AG08395 (cell line): ENCODE results near the gene SMIM1.

Experiments used
- DNase-seq: peaks from one replicate; pipeline ENCODE4 v3.0.0; 2012; ENCODE audit warnings: mixed read lengths, low spot score

Gene SMIM1

DNA sequence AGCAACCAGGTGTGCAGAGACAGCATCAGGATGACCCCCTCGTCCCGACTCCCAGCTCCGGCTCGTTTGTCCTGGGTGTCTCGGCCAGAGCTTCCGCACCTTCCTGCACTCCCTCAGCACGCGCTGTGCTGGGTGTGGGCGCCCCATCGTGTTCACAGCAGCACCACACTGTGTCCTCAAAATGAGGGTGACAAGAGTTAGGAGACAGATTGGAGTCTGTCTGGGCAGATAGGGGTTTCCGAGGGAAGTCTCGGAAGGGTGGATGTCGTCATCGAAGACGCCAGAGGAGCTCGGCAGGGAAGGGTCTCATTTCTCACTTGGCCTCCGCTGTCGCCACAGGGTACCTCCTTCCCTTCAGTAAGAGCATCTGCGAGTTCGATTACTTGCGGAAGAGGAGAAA, 16.2 kb upstream of the SMIM1 start:
- no peak for DNase-seq

GRCh38 chr1:3759164-3759563, 13.4 kb upstream of the SMIM1 start:
- DNase-seq, result no peak

GRCh38 chr1:3759796-3760195, 12.8 kb upstream of the SMIM1 start:
- no peak for DNase-seq

- no peak for DNase-seq
Measured at GRCh38 chr1:3761296-3762010, 11.1 kb upstream of the SMIM1 start.

DNA sequence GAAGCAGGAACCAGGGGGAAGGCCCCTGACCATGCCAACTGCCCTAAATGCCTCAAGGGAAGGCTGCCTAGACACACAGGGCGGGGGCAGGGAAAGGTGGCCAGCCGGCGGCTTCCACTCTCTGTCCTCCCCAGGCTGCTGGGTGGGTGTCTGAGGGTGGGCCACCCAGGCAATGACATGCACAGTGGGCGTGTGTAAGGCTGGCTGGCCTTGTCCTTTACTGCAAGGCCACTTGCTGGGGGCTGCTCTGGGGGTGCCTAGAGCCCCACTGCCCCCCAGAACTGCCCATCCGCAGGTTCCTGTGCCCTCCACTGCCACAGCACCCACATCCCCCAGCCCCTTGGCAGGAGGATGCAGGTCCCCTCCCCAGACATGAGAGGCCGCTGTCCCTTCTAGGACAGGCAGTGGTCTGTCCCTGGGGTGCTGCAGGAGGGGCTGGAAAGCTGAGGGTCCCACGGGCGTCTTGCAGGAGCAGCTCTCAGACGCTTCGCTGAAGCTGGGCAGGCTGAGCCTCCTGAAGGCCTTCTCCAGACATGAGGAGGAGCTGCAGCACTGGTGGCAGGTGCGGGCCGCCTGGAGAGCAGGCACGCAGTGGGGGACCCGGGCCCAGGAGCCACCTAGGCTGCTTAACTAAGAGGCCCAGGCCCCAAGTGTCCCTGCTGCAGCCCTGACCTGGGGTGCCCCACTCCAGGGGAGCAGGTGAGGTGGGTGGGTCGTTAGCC, 10.2 kb upstream of the SMIM1 start:
- no peak for DNase-seq

DNA sequence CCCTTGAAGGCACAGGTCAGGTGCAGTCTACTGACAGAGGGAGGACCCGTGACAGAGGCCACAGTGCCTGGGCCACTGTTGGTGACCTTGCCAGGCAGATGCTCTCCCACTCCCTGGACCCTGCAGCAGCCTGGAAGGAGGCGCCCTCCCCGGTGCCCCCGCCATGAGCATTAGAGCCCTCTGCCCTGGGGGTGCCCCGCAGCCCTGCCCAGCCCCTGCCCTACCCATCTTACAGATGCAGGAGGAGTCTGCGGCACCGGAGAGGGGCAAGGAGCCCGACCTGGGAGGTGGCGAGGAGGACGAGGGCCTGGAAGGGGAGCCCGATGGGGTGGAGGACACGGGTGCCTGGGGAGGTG, 9.7 kb upstream of the SMIM1 start:
- DNase-seq, result no peak

- no peak for DNase-seq
Measured at GRCh38 chr1:3763351-3764125, 9.0 kb upstream of the SMIM1 start.

DNA sequence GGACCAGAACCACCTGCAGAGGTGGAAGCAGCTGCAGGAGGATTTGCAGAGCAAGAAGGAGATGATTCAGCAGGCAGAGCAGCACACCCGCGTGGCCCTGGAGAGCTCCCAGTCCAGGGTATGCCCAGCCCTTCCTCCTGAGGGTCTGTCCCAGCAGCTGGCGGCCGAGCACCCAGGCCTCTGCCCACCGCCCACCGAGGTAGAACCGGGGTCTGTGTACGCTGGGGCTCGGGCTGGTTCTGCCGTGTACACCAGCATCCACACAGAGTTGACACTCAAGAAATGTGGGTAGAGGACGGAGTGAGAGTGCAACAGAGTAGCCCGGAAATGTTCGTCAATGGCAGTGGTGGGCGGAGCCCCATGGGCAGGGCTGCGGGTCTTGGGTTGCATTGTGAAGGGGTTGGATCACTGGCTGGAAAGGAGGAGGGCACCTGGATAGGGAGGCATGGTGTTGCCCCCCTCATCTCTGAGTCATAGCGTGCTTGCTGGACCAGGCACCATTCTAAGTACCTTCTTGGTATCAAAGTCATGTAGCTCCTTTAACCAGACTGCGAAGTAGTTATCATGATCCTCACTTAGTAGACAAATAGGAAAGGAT, 5.1 kb upstream of the SMIM1 start:
- no peak for DNase-seq

DNA sequence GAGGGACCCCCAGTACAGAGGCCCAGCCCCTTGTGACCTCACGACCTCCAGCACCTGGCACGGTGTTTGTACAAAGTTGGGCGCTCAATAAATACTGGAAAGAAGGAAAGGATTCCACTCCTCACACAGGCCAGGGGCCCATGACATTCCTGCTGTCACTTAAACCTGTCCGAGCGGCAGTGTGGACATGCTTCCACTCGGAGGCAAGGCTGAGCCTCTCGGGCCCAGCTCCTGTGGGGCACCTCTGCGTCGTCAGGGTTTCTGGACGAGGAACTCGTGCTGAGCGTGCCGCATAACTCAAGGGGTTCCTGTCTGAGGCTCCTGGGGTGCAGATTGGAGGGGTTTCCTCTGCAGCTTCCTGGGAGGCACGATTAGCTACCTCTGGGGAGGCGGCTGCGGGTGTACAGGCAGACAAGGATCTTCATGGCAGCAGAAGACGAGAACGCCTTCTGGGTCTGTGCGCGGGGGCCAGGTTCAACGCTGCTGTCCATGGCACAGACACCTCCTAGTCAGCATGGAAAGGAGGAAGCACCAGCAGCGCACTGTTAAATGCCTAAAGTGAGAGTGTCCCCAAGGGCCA, 3.6 kb upstream of the SMIM1 start:
- DNase-seq, result no peak

DNA sequence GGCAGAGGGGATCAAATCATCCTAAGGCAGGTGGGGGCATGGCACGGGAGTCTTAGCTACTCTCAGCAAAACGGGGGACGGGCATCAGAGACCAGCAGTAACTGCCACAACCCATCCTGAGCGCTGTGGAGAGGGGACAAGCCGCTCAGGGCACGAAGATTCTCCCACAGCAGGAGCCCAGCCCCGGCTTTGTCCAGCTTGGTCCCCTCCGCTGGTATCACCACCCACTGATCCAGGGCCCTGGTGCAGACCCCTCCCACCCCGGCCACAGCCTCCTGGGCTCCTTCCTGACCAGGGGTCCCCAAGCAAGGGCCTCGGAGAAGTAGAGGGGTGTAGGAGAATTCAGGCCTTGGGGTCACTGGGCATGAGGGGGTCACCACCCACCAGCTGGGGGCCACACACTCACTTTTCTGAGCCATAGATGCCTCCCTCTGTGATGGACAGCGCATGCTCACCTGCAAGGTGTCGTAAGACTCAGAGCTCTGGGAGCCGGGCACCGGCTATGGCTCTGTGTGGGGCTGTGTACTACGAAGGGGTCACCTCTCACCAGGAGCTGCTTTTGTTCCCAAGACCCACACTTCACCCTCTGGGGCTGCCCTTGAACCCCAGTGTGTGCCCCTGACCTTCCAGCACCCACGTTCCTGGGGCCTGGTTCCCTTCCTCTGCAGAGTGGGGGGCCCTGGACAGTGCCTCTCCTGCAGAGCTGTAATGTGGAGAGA, 2.3 kb upstream of the SMIM1 start:
- DNase-seq, result no peak

DNA sequence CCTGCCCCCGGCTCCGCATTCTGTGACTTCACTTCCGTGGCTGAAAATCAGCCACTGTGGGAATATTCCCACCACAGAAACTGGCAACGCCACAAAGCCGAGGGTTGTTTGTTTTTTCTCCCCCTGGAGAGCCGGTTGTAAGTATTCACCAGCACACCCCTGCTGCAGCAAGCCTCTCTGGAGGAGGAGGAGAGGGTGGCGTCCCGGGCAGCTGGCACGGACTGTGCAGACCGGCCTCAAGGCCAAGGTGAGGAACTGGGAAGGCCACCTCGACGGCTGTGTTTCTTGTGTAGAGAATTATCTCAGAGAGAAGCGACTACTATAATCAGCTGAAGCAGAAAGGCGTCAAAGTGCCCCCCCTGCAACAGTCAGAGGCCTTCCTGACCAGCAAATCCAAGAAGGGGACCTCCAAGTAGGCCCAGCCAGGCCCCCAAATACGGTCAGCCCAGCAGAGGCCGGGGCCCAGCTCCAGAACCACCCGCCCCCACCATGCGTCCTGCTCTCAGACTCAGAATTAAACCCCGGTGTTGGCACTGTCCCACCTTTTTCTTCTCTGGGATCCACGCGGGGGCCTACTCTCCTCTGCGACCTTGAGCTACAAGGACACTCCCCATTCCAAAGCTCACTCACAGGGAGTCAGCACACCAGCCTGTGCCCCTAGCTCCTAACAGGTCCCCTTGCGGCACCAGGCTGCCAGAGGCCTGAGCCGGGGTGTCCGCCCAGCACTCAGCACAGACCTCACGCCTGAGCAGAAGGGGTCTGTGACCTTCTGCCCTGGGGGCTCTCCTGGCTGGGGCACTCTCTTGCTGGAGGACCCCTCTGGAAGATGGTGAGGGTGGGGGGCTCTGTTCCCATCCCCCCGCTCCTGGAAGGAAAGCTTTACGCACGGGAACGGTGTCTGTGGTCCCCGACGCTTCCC, 1.2 kb upstream of the SMIM1 start:
- DNase-seq, result no peak

- DNase-seq, result peak; percentile 93
Measured at GRCh38 chr1:3772027-3772714, 378 bp upstream of the SMIM1 start.

DNA sequence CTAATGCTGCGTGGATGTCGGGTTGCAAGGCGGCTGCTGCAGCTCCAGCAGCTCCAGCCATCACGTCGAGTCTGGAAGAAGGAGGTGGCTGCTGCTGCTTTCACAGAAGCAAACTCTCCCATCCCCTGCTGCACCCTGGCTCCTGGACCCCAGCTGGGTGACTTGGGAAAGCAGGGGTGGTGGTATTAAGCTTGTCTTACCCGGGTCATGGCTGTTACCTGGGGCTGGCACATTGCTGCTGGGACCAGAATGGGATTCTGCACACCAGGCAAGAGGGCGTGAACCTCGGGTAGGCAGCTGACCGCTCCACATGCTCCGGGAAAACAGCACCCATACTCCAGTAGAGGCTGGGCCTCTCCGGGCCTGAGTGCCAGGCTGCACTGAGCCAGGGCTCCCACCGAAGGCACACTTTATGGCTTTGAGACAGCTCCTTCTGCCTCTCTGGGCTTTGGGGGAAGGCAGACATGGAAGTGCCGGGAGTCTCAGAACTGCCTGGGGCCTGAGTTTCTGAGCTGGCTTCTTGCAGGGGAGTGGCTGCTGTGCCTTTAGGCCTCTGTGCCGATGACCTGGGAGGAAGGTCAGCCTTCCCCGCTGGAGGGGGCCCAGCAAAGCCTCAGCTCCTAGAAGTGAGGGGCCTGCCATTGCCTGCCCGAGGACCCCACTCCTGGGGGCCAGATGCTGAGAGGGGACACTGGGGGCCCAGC, 1.2 kb downstream of the SMIM1 start:
- DNase-seq, result no peak

DNA sequence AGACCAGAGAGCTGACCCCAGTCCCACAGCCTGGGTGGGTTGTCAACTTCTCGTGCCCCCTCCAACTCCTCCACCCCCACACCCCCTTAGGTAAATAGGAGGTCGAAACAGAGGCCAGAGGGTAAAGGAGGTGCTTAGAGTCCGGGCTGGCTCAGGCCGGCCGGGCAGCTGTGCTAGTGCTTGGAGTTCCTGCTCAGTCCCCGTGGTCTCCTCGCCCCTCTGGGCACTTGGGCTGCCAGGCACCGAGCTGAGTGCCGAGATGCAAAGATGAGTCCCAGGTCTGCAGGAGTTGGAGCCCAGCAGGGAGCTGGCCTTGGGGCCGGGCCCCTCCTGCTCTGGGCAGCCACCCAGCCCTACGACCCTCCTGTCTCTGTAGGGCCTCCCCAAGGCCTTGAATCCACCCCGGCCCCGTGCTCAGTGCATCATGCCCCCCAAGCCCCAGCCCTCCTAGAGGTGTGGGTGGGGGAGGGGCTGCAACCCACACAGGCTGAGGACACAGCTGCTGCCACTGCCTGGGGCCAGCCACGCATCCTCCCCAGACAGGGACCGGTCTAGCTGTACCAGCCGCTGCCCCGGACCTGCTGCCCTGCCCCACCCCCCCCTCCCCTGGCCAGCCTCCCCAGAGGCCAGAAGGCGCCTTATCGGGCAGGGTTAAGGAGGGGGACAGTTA, 1.9 kb downstream of the SMIM1 start:
- no peak for DNase-seq

GRCh38 chr1:3774946-3775489, 2.5 kb downstream of the SMIM1 start:
- DNase-seq, result peak; percentile 60

- DNase-seq, result peak; percentile 66
Measured at GRCh38 chr1:3775490-3776230, 3.1 kb downstream of the SMIM1 start.

DNA sequence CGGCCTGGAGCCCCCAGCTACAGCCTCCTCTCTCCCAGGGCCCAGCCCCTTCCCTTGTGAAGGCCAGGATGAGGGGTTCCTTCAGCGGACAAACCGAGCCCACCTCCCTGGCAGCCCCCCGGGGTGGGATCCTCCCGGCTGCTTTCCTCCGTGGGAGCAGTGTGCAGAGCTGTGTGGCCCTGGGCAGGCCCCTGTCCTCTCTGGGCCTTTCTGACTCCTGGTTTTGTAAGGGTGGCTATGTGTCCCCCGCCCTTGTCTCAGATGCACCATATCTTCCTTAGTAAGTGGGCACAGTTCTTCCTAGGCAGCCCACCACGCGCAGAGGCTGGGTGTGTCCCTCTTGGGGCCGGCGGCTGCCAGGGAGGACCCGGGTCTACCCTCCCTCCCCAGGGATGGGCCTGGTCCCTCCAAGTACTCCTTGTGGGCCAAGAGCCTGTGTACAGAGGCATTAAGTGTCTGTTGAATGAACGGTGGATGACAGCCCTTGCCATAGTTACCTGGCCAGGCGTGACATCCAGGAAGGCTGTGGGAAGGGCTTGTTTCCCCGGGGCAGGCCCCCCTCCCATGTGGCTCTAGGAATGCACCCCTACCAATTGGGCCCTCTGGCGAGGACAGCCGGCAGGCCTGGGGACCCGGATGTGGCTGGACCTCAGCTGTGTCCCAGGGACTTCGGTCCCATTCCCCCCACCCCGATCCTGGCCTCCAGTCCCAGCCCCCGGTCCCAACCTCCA, 3.8 kb downstream of the SMIM1 start:
- no peak for DNase-seq
